SU-DHL-6 (cell line): ENCODE measurements around the gene ASB18.

ENCODE experiments used
- EZH2phosphoT487 ChIP-seq: fragments of 200-600 bp; sonication (generic), shearing (Covaris generic); conservative IDR thresholded peaks from 2 replicates; pipeline ENCODE4 v1.6.1; 2018; ENCODE audit warnings: mild to moderate bottlenecking, antibody characterized with exemption, low read length, moderate library complexity, mixed read lengths
- TF ChIP-seq, protein P1 (sequence below): fragments of 200-600 bp; sonication (generic); IDR thresholded peaks from one replicate; pipeline ENCODE4 v1.5.1; 2017; ENCODE audit warnings: antibody characterized with exemption, mild to moderate bottlenecking, low read length, moderate library complexity; ENCODE audit not compliant: insufficient read depth, poor library complexity, severe bottlenecking

DNA sequence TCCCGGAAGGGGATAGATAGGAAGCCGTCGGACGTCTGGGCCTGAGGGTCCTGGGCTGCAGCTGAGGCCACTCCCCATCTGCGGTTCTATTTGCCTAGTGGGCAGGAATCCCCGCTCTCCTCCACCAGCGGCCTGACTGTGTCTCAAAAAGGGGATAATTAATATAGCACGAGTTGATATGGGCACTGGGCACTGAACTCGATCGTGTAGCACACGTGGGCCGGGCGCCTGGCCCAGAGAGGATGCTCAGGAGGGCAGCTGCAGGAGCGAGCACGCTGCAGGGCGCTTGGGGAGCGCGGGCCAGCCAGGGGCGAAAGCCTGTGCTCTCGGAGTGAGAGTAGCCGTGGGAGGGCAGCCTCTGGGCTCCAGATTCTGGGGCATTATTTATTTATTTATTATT is 87.3 kb downstream of the ASB18 start:
- TF ChIP-seq, protein P1, sequence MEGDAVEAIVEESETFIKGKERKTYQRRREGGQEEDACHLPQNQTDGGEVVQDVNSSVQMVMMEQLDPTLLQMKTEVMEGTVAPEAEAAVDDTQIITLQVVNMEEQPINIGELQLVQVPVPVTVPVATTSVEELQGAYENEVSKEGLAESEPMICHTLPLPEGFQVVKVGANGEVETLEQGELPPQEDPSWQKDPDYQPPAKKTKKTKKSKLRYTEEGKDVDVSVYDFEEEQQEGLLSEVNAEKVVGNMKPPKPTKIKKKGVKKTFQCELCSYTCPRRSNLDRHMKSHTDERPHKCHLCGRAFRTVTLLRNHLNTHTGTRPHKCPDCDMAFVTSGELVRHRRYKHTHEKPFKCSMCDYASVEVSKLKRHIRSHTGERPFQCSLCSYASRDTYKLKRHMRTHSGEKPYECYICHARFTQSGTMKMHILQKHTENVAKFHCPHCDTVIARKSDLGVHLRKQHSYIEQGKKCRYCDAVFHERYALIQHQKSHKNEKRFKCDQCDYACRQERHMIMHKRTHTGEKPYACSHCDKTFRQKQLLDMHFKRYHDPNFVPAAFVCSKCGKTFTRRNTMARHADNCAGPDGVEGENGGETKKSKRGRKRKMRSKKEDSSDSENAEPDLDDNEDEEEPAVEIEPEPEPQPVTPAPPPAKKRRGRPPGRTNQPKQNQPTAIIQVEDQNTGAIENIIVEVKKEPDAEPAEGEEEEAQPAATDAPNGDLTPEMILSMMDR, result no peak
- TF ChIP-seq EZH2phosphoT487, result no peak
